ENCODE measurements around the gene TCF25.
"Not testable (repeated sequence)": the region's sequence is repeated elsewhere in the genome, so short reads cannot be mapped to it uniquely, and the experiment has no call there.

Gene TCF25

GRCh38 chr16:89921702-89922476 is 48.5 kb downstream of the TCF25 start:
- DNase-seq = peak; percentile 96

GRCh38 chr16:89922477-89922883 is 49.1 kb downstream of the TCF25 start:
- DNase-seq = peak; percentile 95

- DNase-seq = peak; percentile 88
Measured at GRCh38 chr16:89922884-89923639, 49.7 kb downstream of the TCF25 start, which contains the start of gene TUBB3. Gene TUBB3, plus strand, starts transcription at chr16:89923342. Its CDS starts 60 bp downstream, at chr16:89923402.

GRCh38 chr16:89923640-89924296 is 50.4 kb downstream of the TCF25 start:
- no peak for DNase-seq

GRCh38 chr16:89924297-89924924 is 51.0 kb downstream of the TCF25 start:
- peak; percentile 65 for DNase-seq

GRCh38 chr16:89924925-89925307 is 51.5 kb downstream of the TCF25 start:
- no peak for DNase-seq

GRCh38 chr16:89925596-89926079 is 52.2 kb downstream of the TCF25 start:
- no peak for DNase-seq

- DNase-seq = no peak
Measured at GRCh38 chr16:89931305-89931896, 58.0 kb downstream of the TCF25 start.

- no peak for DNase-seq
Measured at GRCh38 chr16:89931964-89932363, 58.6 kb downstream of the TCF25 start.

GRCh38 chr16:89934019-89934418 is 60.6 kb downstream of the TCF25 start:
- not testable (repeated sequence) for DNase-seq

- DNase-seq = no peak
Measured at GRCh38 chr16:89934611-89935553, 61.5 kb downstream of the TCF25 start.

- DNase-seq = not testable (repeated sequence)
Measured at GRCh38 chr16:89935620-89936019, 62.2 kb downstream of the TCF25 start.

- no peak for DNase-seq
Measured at GRCh38 chr16:89936034-89936433, 62.6 kb downstream of the TCF25 start.

- no peak for DNase-seq
Measured at GRCh38 chr16:89936508-89936907, 63.1 kb downstream of the TCF25 start.

GRCh38 chr16:89936981-89937380 is 63.6 kb downstream of the TCF25 start:
- DNase-seq = no peak

- no peak for DNase-seq
Measured at GRCh38 chr16:89938175-89938885, 64.9 kb downstream of the TCF25 start.

GRCh38 chr16:89944773-89945172 is 71.4 kb downstream of the TCF25 start:
- no peak for DNase-seq

- no peak for DNase-seq
Measured at GRCh38 chr16:89945654-89946053, 72.3 kb downstream of the TCF25 start.

- no peak for DNase-seq
Measured at GRCh38 chr16:89946515-89946914, 73.1 kb downstream of the TCF25 start.

- no peak for DNase-seq
Measured at GRCh38 chr16:89949121-89949742, 75.8 kb downstream of the TCF25 start.
